GM21737 (cell line): ENCODE data around the gene RPS6KB2.

ENCODE experiments used
- ATAC-seq: cut with Tn5 transposase; IDR thresholded peaks from one replicate; pipeline ENCODE4 v1.9.1; 2021; ENCODE audit warnings: mild to moderate bottlenecking, moderate library complexity; ENCODE audit not compliant: unreplicated experiment

The RPS6KB2 gene

DNA sequence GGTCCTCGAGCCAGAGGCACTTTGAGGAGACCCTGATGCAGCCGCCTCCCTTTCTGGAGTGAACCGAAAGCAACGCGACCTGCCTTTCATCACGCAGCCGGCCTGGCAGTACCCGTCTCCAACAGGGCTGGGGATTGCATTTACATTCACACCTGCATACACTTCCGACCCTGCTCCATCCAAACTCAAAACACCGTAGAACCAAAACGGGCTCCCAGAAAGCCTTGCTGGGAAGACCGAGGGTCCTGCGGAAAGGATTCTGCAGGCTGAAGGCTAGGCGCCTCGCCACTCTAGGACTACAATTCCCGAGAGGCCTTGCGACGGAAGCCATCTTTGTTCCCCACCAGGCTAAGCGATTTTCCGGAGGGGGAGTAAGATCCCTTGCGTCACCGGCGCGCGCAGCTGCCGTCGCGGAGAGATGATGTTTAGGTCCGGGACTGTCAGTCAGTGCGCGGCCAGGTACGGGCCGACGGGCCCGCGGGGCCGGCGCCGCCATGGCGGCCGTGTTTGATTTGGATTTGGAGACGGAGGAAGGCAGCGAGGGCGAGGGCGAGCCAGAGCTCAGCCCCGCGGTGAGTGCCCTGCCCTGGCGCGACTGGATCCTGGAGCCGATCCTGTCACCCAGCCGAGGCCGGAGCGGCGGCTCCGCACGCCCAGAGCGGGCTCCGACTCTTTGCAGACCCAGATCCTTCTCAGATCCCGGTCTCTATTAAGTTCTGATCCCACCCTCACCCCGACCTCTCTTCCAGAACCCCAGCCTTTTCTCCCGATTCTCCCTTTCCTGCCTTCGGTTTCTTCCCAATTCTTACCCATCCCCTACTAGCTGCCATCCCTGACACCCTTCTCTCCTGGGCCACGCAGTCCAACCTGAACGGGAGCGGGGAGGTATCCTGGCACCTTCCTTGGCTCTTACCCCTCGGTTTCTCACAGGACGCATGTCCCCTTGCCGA lies at the start of gene RPS6KB2:
RPS6KB2 (plus strand) TSS at position 443 of the 950 bp plus-strand sequence; CDS start at position 495, 52 bp downstream.
- ATAC-seq: peak; percentile 76

DNA sequence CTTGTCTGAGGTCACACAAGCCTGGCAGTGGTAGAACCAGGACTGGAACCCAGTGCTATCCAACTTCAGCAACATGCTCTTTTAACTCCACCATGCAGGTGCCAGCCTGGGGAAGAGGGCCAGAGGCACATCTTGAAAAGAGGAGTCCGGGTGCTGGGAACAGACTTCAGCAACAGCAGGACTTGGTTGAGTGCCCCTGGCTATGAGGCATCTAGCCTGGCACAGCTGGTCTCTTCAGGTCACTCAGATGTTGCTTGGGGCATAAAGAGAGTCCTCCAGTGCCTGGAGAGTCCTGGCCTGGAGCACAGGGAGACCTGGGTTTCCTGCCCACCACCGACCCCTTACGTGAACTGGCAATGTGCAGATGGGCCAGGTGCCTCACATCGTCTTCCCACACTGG lies 49.8 kb upstream of the RPS6KB2 start:
- no peak for ATAC-seq

DNA sequence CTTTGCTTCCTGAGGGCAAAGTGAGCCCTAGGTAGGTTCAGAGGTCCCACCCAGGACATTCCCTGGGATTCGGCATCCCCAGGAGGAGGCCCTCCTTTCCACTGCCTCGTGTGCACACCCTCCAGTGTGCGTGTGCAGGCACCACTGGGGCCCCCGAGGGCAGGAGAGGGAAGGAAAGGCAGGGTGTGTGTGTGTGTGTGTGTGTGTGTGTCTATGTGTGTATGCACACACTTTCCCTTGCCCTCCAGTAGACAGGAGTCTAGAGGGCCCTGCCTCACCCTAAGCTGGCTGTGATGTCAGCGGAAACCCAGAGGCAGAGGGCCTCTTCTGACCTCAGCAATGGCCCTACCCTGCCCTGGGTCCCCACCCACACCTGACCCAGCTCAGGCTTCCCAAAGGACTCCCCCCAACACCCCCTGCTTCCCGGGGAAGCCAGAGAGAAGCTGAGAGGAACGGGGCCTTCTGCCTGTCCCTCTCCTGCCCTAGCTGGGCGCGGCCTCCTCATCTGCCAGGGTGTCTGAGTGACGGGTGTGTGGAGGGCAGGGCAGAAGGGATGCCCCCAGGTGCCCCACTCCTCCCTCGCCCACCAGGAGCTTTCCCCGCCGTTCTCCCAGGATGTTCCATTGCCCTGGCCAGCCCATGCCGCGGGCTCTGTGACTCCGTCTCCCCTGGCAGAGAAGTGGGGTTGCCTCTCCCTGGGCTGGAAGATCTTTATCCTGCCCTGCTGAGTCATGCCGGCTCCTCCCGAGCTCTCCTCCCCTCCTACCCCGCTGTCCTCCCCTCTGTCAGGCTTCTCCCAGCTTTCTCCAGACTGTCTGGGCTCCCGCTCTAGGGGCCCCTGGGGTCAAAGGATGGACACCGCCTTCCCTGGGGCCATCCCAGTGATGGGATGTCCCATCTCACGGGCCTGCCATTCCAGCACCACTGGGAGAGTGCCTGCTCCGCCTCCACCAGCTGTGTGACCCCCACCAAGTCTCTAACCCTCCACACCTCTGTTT lies 48.9 kb upstream of the RPS6KB2 start:
- no peak for ATAC-seq

DNA sequence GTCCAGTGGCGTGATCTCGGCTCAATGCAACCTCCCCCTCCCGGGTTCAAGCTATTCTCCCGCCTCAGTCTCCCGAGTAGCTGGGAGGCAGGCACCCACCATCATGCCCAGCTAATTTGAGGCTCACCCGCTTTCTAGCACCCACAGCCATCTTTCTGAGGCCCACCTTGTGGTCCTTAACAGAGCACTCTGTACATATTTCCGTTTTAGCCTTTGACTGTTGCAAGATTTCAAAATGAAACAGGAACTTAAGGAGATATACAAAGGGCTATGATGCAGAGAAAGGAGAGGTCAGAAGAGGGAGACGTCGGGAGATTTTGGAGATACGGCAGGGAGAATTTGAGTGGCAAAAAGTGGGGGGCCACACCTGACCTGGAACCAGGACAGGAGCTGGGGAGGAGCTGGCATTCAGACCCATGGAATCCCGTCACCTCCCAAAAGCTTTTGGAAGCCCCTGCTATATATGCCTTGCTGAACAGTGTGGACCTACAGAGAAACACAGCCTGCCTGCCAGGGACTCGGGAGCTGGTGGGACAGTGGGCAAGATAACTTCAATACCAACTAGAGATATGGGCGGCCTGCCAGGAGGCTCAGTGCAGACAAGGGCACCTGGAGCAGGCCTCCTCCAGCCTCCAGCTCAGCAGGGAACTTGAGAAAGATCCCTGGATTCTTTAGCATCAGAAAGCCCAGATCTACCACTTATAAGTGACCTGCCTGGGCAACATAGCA lies 46.9 kb upstream of the RPS6KB2 start:
- no peak for ATAC-seq

DNA sequence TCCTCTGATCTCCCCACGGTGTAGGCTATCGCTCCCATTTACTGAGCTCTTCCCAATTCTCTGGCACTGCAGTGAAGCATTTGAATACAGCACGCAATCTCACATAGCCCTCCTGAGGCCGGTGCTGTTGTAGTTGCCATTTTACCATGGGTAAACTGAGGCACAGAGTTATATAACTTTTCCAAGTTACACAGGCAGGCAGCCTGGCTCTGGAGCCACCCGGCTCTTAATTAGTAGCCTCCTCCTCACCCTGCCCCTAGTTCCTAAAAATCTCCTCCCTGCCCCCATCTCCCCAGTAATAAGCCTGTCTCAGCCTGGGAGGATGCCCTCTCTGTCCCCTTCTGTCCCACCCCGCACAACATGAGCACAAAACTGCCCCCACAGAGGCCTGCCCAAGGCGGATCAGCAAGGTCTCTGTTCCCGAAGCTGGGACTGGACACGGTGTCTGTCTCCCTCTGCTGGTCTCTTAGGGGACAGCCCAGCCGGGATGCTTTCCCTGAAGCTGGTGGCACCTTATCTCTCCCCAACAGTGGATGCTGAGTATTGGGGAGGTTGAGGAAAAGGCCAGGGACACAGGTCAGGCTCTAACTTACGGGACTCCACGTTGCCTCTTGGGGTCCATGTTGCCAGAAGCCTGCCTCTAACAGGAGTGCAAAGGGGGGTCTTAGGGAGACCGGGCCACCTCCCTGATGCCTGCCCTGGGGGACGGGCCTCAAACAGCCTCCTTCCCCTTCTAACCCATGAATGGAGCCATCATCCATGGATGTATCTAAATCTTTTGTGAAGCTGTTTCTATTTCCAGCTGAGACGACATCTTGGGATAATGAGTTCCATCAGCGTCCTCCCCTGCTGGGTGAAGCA lies 45.8 kb upstream of the RPS6KB2 start:
- peak; percentile 61 for ATAC-seq

DNA sequence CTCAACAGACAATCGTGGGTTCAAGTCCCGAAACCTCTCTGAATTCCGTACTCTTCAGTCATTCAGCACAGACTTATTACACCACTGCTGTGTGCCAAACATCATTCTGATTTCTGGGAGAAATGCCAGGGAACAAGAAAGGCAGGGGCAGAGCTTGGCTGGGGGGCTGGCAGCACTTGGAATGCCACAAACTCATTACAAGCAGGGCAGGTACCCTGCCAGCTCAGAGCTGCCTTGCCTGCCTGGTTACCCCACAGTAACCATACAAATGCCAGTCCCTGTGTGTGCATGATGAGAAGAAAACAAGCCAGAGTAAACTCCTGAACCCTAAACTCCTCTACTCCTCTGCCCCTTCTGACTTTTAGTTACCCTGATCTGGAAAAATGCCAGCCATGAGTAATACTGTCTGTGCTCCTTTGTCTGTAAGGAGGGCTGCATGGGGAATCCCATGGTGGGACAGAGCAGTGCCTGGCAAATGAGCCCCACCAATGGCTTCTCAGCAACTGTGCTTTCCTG lies 43.4 kb upstream of the RPS6KB2 start:
- ATAC-seq: no peak

DNA sequence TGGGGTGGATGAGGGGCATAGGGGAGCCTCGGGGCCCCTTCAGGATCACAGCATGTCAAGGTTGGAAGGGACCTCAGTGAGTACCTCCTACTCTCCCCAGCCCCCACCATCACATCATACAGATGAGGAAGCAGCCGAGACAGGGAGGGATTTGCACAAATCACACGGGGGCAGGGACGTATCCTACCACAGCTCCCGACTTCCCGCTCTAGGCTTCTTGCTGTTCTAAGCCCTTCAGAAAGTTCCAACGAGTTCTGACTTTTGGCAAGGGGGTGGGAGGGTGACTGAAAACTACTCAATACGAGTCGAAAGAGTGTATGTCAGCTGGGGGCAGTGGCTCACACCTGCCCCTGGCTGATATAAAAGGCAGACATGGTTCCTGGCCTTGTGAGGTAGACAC lies 41.2 kb upstream of the RPS6KB2 start:
- no peak for ATAC-seq

DNA sequence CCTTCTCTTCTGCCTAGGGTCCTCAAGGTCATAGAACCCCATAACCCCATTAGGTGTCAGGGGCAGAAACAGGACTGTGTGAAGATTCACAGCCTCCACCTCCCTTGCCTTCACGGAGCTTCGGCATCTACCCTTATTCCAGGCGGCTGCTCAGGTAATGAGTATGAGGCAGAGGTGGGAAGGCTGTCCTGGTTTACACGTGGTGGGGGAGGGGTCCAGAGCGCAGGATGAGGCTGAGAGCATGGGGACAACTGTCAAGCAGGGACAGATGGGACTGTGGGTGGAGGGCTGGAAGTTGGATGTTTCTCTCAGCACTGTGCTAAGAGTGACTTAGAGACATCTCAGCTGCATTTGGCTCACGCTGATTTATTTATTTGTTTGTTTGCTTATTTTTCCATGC lies 40.8 kb upstream of the RPS6KB2 start:
- ATAC-seq: no peak

DNA sequence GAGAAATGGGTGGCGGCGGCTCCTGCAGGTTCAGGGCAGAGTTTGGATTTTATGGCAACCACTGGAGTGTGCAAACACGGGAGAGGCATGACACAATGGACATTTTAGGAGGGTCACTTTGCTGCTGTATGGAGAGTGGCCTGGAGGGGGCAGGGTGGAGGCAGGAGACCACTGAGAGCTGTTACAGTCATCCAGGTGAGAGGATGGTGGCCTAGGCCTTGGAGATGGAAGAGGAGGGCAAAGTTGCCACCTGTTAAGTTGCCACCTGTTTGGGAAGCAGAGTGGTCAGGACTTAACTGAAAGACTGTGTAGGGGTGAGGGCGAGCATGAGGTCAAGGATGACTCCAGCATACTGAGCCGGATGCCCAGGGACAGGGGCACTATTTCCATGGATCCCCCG lies 38.8 kb upstream of the RPS6KB2 start:
- no peak for ATAC-seq

DNA sequence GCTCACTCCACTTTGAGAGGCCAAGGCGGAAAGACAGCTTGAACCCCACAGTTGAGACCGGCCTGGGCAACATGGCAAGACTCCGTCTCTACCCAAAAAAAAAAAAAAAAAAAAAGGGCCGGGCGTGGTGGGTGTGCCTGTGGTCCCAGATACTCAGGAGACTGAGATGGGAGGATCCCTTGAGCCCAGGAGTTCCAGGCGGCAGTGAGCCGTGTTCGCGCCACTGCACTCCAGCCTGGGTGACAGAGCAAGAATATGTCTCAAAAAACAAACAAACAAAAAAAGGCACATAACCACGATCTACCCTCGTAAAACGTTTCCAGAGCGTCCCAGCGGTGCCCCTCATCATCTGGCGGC lies 37.4 kb upstream of the RPS6KB2 start:
- no peak for ATAC-seq

DNA sequence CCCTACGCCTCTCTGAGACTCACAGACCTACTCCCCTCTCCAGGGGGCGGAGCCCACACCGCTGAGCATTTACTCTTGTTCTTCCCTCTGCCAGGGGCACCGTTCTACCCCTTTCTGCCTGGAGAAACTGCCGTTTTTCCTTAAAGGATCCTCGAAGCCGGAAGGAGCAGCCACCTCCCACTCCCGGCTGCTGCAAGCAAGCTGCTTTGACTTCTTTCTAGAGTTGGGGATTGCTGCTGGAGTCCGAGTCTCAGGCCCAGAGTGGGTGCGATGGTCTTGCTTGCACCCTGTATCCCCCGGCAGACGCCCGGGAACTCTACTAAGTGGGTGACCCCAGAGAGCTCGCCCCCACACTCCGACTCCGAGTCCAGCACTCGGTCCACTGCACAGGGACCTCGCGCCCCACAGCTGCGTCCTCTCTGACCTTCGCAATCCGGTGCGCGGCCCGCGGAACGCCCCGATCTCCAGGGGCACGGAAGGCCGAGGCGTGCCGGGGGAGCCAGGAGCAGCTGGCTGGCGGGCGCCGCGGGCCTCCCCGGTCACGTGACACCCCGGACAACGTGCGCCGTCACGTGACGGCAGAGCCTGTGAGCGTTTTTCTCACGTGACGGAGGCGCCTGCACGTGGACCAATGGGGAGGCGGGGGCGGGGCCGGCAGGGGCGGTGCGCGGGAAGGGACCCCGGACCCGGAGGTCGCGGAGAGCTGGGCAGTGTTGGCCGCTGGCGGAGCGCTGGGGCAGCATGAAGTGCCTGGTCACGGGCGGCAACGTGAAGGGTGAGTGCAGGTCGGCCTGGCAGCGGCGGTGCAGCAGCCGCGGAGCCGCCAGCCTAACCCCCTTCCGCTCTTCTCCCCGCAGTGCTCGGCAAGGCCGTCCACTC lies 36.8 kb upstream of the RPS6KB2 start, which contains the start of gene RAD9A:
RAD9A (plus strand) TSS at position 683 of the 879 bp plus-strand sequence; CDS start at position 742, 59 bp downstream.
- peak; percentile 55 for ATAC-seq

DNA sequence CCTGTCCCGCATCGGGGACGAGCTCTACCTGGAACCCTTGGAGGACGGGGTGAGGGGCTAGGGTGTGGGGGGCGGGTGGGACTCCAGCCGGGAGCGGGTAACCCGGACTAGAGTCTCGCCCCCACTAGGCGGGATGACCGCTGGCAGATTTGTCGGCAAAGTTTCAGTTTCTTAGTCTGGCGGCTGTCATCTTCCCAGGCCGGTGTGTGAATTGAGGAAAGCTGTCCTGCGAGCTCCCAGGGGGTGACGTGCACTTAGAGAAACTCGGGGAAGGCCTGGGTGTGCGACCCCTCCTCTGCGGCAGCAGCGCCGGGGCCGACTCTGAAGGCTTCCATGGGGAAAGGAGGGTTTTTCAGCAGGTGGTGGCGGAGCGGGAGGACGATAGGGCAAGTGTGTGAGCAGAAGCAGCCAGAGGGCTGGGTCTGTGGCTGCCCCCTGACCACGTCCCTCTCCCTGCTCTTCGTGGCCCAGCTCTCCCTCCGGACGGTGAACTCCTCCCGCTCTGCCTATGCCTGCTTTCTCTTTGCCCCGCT lies 36.0 kb upstream of the RPS6KB2 start:
- no peak for ATAC-seq

DNA sequence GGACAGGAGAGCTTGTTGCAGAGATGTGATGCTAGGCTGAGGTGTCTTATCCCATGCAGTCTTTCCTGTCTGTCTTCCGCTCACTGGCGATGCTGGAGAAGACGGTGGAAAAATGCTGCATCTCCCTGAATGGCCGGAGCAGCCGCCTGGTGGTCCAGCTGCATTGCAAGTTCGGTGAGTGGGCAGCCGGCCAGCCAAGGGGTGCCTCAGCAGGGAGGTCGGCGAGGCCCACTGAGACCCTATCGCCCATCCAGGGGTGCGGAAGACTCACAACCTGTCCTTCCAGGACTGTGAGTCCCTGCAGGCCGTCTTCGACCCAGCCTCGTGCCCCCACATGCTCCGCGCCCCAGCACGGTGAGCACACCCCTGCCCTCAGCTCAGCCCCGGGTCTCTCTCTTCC lies 34.9 kb upstream of the RPS6KB2 start:
- no peak for ATAC-seq

DNA sequence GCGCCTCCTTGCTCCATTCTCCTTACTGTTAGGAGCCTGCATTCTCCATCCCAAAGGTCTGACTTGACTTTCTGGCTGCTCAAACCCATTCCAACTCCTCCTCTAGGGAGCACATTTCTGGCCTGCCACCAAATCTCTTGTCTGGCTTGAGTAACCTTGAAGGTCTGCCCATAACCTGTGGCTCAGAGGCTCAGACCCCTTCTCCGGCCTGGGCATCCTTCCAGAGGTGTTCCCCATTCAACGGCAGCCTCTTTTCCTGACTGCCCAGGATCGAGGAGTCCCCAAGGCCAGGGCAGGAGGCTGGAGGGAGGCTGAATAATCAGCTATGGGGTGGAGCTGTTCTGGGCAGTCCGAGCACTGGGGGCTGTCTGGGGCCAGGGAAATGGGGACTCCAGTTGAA lies 34.3 kb upstream of the RPS6KB2 start:
- no peak for ATAC-seq

DNA sequence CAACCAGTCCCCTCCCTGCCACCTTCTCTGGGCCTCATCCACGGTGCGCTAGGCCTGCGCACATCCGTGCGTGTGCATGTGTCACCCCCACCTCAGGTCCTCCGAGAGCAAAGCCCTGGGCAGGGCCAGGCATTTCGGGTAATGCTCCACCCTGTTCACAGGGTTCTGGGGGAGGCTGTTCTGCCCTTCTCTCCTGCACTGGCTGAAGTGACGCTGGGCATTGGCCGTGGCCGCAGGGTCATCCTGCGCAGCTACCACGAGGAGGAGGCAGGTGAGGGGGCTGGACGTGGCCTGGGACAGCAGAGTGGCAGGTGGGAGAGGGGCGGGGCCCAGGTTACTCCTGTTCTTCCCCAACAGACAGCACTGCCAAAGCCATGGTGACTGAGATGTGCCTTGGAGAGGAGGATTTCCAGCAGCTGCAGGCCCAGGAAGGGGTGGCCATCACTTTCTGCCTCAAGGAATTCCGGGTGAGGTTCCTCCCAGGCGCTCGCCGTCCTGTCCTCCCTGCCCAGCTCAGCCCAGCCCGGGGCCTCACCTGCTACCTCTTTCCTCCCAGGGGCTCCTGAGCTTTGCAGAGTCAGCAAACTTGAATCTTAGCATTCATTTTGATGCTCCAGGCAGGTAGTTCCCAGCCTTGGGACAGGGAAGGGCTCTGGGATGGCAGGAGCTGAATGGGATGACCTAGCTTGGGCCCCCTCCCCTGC lies 32.6 kb upstream of the RPS6KB2 start:
- ATAC-seq: no peak

DNA sequence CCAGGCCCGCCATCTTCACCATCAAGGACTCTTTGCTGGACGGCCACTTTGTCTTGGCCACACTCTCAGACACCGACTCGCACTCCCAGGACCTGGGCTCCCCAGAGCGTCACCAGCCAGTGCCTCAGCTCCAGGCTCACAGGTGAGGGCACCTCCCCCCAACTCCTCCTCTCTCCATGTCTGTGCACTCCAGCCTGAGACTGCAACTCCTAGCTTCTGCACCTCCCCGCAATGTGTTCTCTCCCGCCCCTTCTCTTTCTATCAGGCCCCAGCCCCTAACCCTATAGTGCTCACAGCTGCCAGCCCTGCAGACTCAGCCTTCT lies 32.1 kb upstream of the RPS6KB2 start:
- no peak for ATAC-seq

DNA sequence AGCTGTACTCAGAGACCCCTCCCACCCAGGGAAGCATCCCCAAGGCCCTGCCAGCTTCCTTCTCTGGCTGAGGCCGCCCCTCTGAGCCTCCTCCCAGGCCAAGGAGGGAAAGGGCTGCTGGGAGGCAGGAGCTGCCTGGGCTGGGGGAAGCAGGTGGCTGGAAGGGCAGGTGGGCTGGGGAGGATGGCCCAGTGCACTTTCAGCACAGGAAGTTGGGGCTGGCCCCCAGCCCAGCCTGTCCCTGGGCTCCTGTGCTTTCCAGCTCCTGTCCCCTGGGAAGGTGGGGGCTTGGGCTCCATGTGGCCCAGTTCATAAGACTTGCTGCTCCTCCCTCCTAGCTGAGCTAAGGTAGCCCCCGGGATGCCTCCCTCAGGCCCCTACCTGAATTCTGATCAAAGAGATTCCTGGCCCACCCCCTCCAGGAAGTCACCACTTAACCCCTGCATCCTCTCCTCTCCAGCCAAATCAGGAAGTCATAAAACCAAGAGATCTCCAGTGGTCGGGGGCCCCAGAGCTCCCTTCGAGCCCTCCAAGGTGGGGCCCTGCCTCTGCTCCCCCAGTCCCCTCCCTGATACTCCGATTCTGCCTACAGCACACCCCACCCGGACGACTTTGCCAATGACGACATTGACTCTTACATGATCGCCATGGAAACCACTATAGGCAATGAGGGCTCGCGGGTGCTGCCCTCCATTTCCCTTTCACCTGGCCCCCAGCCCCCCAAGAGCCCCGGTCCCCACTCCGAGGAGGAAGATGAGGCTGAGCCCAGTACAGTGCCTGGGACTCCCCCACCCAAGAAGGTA lies 31.5 kb upstream of the RPS6KB2 start:
- no peak for ATAC-seq
